Naive thymus-derived CD4-positive, alpha-beta T cell (primary cell): ENCODE measurements around the gene WNT6. TPM values are rescaled to one million over a fixed set of nuclear protein-coding genes. Genes with fewer than 3 reads are reported as not detected.

Experiments
- ATAC-seq: fragments of 150-1000 bp; cut with Tn5 transposase; 2 replicates; pipeline ENCODE4 v1.10.0; 2021; ENCODE audit warnings: mild to moderate bottlenecking, moderate library complexity
- CTCF ChIA-PET: fragments of 350-600 bp; sonication (Branson Sonifier 250); formaldehyde crosslinking; loops from one replicate; lab custom pipeline; 2021; ENCODE audit warnings: antibody characterized with exemption; lab: Charles Lee
- POLR2A ChIA-PET: fragments of 350-600 bp; sonication (Branson Sonifier 250); formaldehyde crosslinking; loops from one replicate; lab custom pipeline; 2021; ENCODE audit warnings: antibody characterized with exemption, inconsistent platforms; lab: Charles Lee
- DNase-seq, 9 donors: peaks; one replicate each; pipeline versions ENCODE4 v3.0.0 to v3.0.0-alpha.2; 2020 to 2022; ENCODE audit warnings: mixed read lengths in 1 of 9
- H3K27ac ChIP-seq: one replicate; pipeline ENCODE4 v1.7.0; 2013; ENCODE audit warnings: mild to moderate bottlenecking, low read depth, low read length, moderate library complexity
- H3K27me3 ChIP-seq, 2 donors: one replicate each; pipeline ENCODE4 v1.7.0; 2013; ENCODE audit warnings: low read length in 2 of 2, mild to moderate bottlenecking in 2 of 2, moderate library complexity in 2 of 2; ENCODE audit not compliant: control insufficient read depth in 2 of 2, insufficient read depth in 2 of 2
- H3K36me3 ChIP-seq, 3 experiments: 1 replicate in 2 of 3; 2 replicates in 1 of 3; pipeline ENCODE4 v1.7.0; 2013; ENCODE audit warnings: low read length in 3 of 3, mild to moderate bottlenecking in 3 of 3, moderate library complexity in 1 of 3; ENCODE audit not compliant: insufficient read depth in 3 of 3, control insufficient read depth in 2 of 3
- H3K4me1 ChIP-seq, 2 donors: one replicate each; pipeline ENCODE4 v1.7.0; 2013; ENCODE audit warnings: low read length in 2 of 2, mild to moderate bottlenecking in 2 of 2, moderate library complexity in 1 of 2; ENCODE audit not compliant: control insufficient read depth in 2 of 2, insufficient read depth in 2 of 2
- H3K4me3 ChIP-seq: 2 replicates; pipeline ENCODE4 v1.7.0; 2013; ENCODE audit warnings: mild to moderate bottlenecking, low read length
- H3K9me3 ChIP-seq, 3 experiments: 1 replicate in 2 of 3; 2 replicates in 1 of 3; pipeline ENCODE4 v1.7.0; 2013; ENCODE audit warnings: low read length in 3 of 3; ENCODE audit not compliant: control insufficient read depth in 2 of 3
- H3K27ac Mint-ChIP-seq, 9 donors: one replicate each; pipeline ENCODE4 v1.8.0; 2020 to 2022; ENCODE audit warnings: mixed read lengths in 9 of 9, mild to moderate bottlenecking in 8 of 9, moderate library complexity in 5 of 9, inconsistent platforms in 2 of 9
- H3K27me3 Mint-ChIP-seq, 5 donors: one replicate each; pipeline ENCODE4 v1.8.0; 2021 to 2022; ENCODE audit warnings: mixed read lengths in 5 of 5, mild to moderate bottlenecking in 1 of 5
- H3K36me3 Mint-ChIP-seq, 5 donors: one replicate each; pipeline ENCODE4 v1.8.0; 2020 to 2022; ENCODE audit warnings: mixed read lengths in 5 of 5, mild to moderate bottlenecking in 3 of 5, inconsistent platforms in 1 of 5
- H3K4me1 Mint-ChIP-seq, 7 donors: one replicate each; pipeline ENCODE4 v1.8.0; 2020 to 2022; ENCODE audit warnings: mixed read lengths in 7 of 7, mild to moderate bottlenecking in 3 of 7, inconsistent platforms in 1 of 7
- H3K4me3 Mint-ChIP-seq, 10 donors: one replicate each; pipeline ENCODE4 v1.8.0; 2020 to 2022; ENCODE audit warnings: mild to moderate bottlenecking in 10 of 10, mixed read lengths in 10 of 10, moderate library complexity in 6 of 10, inconsistent platforms in 2 of 10
- H3K9me3 Mint-ChIP-seq, 11 donors: one replicate each; pipeline ENCODE4 v1.8.0; 2020 to 2022; ENCODE audit warnings: mixed read lengths in 11 of 11, mild to moderate bottlenecking in 4 of 11, inconsistent platforms in 1 of 11, moderate library complexity in 1 of 11
- intact Hi-C, 2 donors: fragments of 100-400 bp; cut with micrococcal nuclease; formaldehyde crosslinking; loops; one replicate each; pipeline ENCODE4 v1.15.1; 2023
- polyA plus RNA-seq, 2 donors: library from polyadenylated mRNA; unstranded; fragments of 300-500 nt; fragmentation: Illumina TruSeq; gene quantifications; one replicate each; pipeline ENCODE4 v1.2.3, GENCODE V29; 2021
- total RNA-seq, 6 experiments: library from RNA in 5 of 6; stranded (reverse) in 5 of 6; gene quantifications; 1 replicate in 5 of 6; 2 replicates in 1 of 6; pipeline ENCODE4 v1.2.3 and lab custom pipeline; 2021 to 2026

Gene WNT6
- total and polyA plus RNA-seq, 7 experiments from 2014 or later, result 0.11 to 0.22 TPM; not detected in 5

GRCh38 chr2:218828477-218828778 is 31.2 kb upstream of the WNT6 start:
- H3K36me3 Mint-ChIP-seq, result no peaks in the 10 kb centered on the region
- Histone ChIP-seq H3K4me1 (no peaks in the 10 kb centered on the region), H3K4me3 (no peak overlapping the region), H3K27me3 (no peaks in the 10 kb centered on the region), H3K27ac (no peak overlapping the region), H3K9me3 (no peaks in the 10 kb centered on the region), H3K36me3 (no peaks in the 10 kb centered on the region)
- CTCF ChIA-PET, result no interaction called here
- no peak for DNase-seq
- no peak for ATAC-seq
- peaks cover 0 to 2% (median 0%) of the 10 kb centered on the region in 7 donors for H3K4me1 Mint-ChIP-seq
- intact Hi-C loops, result no loop called here
- H3K4me3 Mint-ChIP-seq, result no peak overlapping the region
- H3K27me3 Mint-ChIP-seq, result peaks cover 14 to 30% (median 26%) of the 10 kb centered on the region in 5 donors
- no peaks in the 10 kb centered on the region for H3K9me3 Mint-ChIP-seq
- H3K27ac Mint-ChIP-seq, result no peak overlapping the region
- POLR2A ChIA-PET, result no interaction called here

DNA sequence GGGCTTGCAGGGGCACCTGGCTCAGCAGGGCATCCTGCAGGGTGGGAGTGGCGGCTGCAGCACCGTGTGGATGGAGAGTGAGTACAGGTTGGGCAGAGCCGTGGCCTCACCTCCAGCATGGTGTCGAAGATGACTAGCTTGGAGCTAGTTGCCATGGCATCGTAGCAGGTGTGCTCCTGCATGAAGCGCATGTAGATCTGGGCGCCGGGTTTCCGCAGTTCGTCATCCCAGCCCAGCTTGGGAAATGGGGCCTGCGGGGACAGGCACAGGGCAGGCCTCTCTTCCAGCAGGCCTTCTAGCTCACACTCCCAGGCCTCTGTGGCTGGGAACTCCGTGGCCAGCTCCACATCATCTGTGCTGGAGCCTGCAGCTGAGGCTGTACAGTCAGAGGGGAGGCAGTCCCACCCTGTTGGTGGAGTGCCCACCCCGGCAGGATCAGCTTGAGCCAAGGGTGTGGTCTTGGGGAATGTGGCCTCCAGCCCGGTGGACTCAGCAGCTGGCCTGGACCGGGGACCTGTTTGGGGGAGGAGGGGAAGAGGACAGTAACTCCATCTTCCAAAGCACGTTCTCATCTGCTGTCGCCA is 29.6 kb upstream of the WNT6 start:
- ChIA-PET CTCF (no interaction called here), POLR2A (interaction anchor here (0.5 kb wide), 1 partner anchor 18 kb away, joined by 7 read pairs; no protein-coding TSS in a partner anchor)
- no peak for ATAC-seq

DNA sequence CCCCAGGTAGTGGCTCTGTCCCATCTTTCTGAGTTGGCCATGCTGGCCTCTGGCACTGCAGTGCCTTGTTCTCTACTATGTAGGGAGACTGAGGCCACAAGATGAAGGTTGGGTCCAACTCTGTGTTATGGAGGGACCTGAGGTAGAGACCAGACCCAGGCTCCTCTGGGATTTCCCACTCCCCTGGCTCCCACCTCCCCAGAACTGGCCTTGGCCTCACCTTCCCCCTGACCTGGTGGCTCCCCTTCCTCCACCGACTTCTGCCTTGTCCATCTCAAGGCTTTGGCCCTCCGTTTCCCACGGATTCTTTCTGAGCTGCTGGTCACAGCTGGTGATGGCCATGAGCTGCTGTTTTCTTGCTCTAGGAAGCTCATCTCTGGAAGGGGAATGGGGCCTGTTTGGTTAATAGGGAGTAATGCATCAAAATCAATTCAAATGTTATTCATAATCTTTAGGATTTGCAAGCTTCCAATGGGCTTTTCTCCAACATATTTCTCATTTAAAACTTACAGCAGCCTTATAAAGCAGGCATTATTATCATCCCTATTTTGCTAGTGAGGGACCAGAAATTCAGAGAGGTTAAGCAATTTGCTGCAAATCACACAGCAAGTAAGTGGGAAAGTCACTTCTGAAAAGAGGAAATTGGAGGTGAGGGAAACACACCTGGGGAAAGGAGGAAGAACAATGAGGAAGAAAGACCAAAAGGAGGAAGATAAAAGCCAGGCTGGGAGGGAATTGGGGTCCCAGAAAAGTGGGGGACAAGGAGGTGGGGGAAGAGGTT is 28.9 kb upstream of the WNT6 start:
- intact Hi-C loops, result no loop called here
- H3K27ac Mint-ChIP-seq, result peak overlapping the region in 1 of 9 donors; percentile 46
- no peaks in the 10 kb centered on the region for H3K36me3 ChIP-seq
- no peak overlapping the region for H3K4me3 ChIP-seq
- no peak for ATAC-seq
- CTCF ChIA-PET, result no interaction called here
- no peaks in the 10 kb centered on the region for H3K4me1 ChIP-seq
- no peak overlapping the region for H3K4me3 Mint-ChIP-seq
- H3K4me1 Mint-ChIP-seq, result peaks cover 0 to 3% (median 0%) of the 10 kb centered on the region in 7 donors
- no peaks in the 10 kb centered on the region for H3K36me3 Mint-ChIP-seq
- no peak overlapping the region for H3K27ac ChIP-seq
- H3K9me3 Mint-ChIP-seq, result no peaks in the 10 kb centered on the region
- peaks cover 20 to 38% (median 28%) of the 10 kb centered on the region in 5 donors for H3K27me3 Mint-ChIP-seq
- H3K9me3 ChIP-seq, result no peaks in the 10 kb centered on the region
- H3K27me3 ChIP-seq, result no peaks in the 10 kb centered on the region
- POLR2A ChIA-PET, result no interaction called here
- no peak for DNase-seq

More for the DNA sequence above, 29.6 kb upstream of the WNT6 start:
- H3K27ac Mint-ChIP-seq, result no peak overlapping the region
- H3K27me3 ChIP-seq, result no peaks in the 10 kb centered on the region
- intact Hi-C loops, result no loop called here
- H3K9me3 Mint-ChIP-seq, result no peaks in the 10 kb centered on the region
- no peak overlapping the region for H3K4me3 Mint-ChIP-seq
- peaks cover 0 to 3% (median 0%) of the 10 kb centered on the region in 7 donors for H3K4me1 Mint-ChIP-seq
- H3K27me3 Mint-ChIP-seq, result peaks cover 18 to 37% (median 28%) of the 10 kb centered on the region in 5 donors
- H3K36me3 Mint-ChIP-seq, result no peaks in the 10 kb centered on the region
- H3K27ac ChIP-seq, result no peak overlapping the region
- H3K9me3 ChIP-seq, result no peaks in the 10 kb centered on the region
- no peaks in the 10 kb centered on the region for H3K36me3 ChIP-seq
- no peaks in the 10 kb centered on the region for H3K4me1 ChIP-seq
- DNase-seq, result no peak
- no peak overlapping the region for H3K4me3 ChIP-seq

DNA sequence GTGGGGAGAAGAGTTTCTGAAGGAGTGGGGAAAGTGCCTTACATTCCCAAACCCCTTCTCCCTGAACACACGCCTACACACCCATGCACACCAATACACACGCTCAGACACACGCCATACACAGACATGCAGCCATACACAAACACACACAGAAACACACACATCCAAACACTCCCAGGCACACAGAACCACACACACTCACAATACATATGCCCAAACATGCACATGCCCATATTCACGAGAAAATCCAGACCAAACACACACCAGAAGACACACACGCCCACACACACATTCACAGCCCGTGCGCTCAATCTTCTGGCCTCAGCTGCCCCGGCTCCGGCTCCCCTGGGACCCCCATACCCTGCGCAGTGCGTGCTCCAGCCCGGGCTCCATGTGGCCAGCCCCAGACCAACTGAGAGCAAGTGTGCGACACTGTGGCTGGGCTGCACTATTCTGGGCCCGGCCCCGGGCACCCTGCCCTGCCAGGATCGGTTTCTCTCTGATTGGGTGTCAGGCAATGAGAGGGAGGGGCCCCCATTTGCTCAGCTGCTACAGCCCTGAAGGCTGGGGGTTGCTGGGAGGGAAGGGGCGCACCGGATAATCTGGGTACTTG is 28.1 kb upstream of the WNT6 start, which contains the start of gene PRKAG3:
Gene PRKAG3 (minus strand): TSS at position 426 of the 613 bp plus-strand sequence.
- peak within 1 kb of the TSS in 2 of 9 donors; percentile 15 to 46 for H3K27ac Mint-ChIP-seq
- ATAC-seq, result no peak
- Histone ChIP-seq H3K9me3 (no peaks in the 10 kb centered on the region), H3K4me1 (no peaks in the 10 kb centered on the region), H3K27me3 (no peaks in the 10 kb centered on the region), H3K27ac (no peak within 1 kb of the TSS), H3K36me3 (no peaks in the 10 kb centered on the region), H3K4me3 (no peak within 1 kb of the TSS)
- peaks cover 0 to 3% (median 0%) of the 10 kb centered on the region in 7 donors for H3K4me1 Mint-ChIP-seq
- intact Hi-C loops, result no loop called here
- H3K36me3 Mint-ChIP-seq, result no peaks in the 10 kb centered on the region
- H3K9me3 Mint-ChIP-seq, result no peaks in the 10 kb centered on the region
- no peak for DNase-seq
- H3K27me3 Mint-ChIP-seq, result peaks cover 20 to 41% (median 31%) of the 10 kb centered on the region in 5 donors
- no peak within 1 kb of the TSS for H3K4me3 Mint-ChIP-seq
- ChIA-PET CTCF (interaction anchor here (0.6 kb wide), 1 partner anchor 226 kb away, joined by 3 read pairs; no protein-coding TSS in a partner anchor), POLR2A (no interaction called here)

DNA sequence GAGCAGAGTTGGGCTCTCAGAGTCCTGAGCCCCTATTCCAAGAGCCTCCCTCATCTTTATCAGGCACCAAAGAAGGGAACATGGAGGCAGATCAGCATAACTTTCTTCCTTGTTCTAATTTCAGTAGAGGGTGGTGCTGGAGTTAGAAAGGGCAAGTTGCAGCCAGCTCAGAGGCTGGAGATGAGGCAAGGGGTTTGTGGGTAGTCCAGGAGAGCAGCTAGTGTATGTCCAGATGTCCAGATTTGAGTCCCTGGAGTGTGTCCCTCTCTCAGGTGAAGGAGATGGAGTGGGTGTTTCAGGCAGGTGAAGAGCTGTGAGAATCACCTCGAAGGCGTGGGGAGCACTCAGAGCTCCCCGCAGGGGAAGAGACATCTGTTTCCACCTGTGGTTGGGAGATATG is 27.5 kb upstream of the WNT6 start:
- Histone ChIP-seq H3K4me3 (no peak overlapping the region), H3K36me3 (no peaks in the 10 kb centered on the region), H3K27me3 (no peaks in the 10 kb centered on the region), H3K27ac (no peak overlapping the region), H3K4me1 (no peaks in the 10 kb centered on the region), H3K9me3 (peaks cover 0 to 1% (median 0%) of the 10 kb centered on the region in 3 experiments)
- H3K36me3 Mint-ChIP-seq, result peaks cover 0 to 3% (median 0%) of the 10 kb centered on the region in 5 donors
- intact Hi-C loops, result no loop called here
- peaks cover 23 to 44% (median 35%) of the 10 kb centered on the region in 5 donors for H3K27me3 Mint-ChIP-seq
- POLR2A ChIA-PET, result no interaction called here
- no peak overlapping the region for H3K4me3 Mint-ChIP-seq
- peaks cover 0 to 3% (median 0%) of the 10 kb centered on the region in 7 donors for H3K4me1 Mint-ChIP-seq
- DNase-seq (no peak), ATAC-seq (no peak)
- H3K27ac Mint-ChIP-seq, result no peak overlapping the region
- CTCF ChIA-PET, result interaction anchor here (0.6 kb wide), 1 partner anchor 226 kb away, joined by 3 read pairs; no protein-coding TSS in a partner anchor
- peaks cover 0 to 5% (median 3%) of the 10 kb centered on the region in 11 donors for H3K9me3 Mint-ChIP-seq

- ATAC-seq (no peak), DNase-seq (no peak)
- H3K9me3 ChIP-seq, result peaks cover 0 to 6% (median 0%) of the 10 kb centered on the region in 3 experiments
- H3K4me3 ChIP-seq, result no peak overlapping the region
- no peaks in the 10 kb centered on the region for H3K27me3 ChIP-seq
- Mint-ChIP-seq H3K4me3 (no peak overlapping the region), H3K27me3 (peaks cover 27 to 48% (median 38%) of the 10 kb centered on the region in 5 donors), H3K9me3 (peaks cover 0 to 9% (median 7%) of the 10 kb centered on the region in 11 donors), H3K4me1 (peaks cover 0 to 3% (median 0%) of the 10 kb centered on the region in 7 donors), H3K36me3 (peaks cover 0 to 5% (median under 1%) of the 10 kb centered on the region in 5 donors), H3K27ac (no peak overlapping the region)
- no peaks in the 10 kb centered on the region for H3K4me1 ChIP-seq
- CTCF ChIA-PET, result no interaction called here
- H3K27ac ChIP-seq, result no peak overlapping the region
- H3K36me3 ChIP-seq, result no peaks in the 10 kb centered on the region
- intact Hi-C loops, result no loop called here
- POLR2A ChIA-PET, result no interaction called here
Measured at GRCh38 chr2:218832520-218832919, 27.1 kb upstream of the WNT6 start.
